SK-MEL-5 (cell line): Measurements from ENCODE around the gene IQCM. TPM values are rescaled to one million over a fixed set of nuclear protein-coding genes. Genes with fewer than 3 reads are reported as not detected.

Source experiments
- DNase-seq: peaks from one replicate; pipeline ENCODE4 v3.0.0-alpha.2; 2016; ENCODE audit warnings: low read depth, low spot score
- in situ Hi-C: cut with HindIII; loops from 2 replicates; pipeline ENCODE4 v1.10.0; 2016; ENCODE audit warnings: low sequenced_read_pairs, high pct_unique_total_duplicates, low pct_unique_long_range_greater_than_20kb
- total RNA-seq: library from RNA; depleted of rRNA; stranded (reverse); fragments of >200 nt; shearing (Covaris generic); gene quantifications from 2 replicates; pipeline ENCODE4 v1.2.3, GENCODE V29; 2014

Gene IQCM
- total RNA-seq, 1 experiment from 2014 or later = not detected

DNA sequence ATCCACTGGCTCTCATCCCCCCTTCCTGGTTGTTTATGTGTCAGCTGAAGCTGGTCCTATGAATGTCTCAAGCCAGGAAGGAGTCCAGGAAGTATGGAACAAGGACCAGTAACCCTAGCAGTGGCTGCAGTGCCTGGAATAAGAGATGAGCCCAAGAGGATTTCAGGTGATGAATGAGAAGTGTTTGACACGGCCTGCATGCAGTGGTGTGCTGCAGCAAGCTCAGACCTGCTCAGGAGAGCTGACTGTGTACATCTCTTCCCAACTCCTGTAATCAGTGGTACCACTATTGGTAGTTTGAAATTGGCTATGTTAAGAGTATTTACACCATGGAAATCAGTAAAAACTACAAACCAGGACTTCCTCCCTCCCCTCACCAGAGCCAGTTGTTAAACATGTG, 88.0 kb downstream of the IQCM start:
- in situ Hi-C loops = no loop called here

DNA sequence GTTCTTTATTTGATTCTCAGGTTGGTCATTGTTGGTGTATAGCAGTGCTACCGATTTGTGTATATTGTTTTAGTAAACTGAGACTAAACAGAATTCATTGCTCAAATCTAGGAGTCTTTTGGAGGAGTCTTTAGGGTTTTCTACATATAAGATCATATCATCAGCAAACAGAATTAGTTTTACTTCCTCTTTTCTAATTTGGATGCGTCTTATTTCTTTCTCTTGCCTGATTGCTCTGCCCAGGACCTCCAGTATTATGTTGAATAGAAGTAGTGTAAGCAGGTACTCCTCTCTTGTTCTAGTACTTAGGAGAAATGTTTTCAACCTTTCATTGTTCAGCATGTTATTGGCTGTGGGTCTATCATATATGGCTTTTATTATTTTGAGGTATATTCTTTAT, 92.6 kb downstream of the IQCM start:
- in situ Hi-C loops = no loop called here
- DNase-seq = no peak

More for the DNA sequence above, 88.0 kb downstream of the IQCM start:
- no peak for DNase-seq

DNA sequence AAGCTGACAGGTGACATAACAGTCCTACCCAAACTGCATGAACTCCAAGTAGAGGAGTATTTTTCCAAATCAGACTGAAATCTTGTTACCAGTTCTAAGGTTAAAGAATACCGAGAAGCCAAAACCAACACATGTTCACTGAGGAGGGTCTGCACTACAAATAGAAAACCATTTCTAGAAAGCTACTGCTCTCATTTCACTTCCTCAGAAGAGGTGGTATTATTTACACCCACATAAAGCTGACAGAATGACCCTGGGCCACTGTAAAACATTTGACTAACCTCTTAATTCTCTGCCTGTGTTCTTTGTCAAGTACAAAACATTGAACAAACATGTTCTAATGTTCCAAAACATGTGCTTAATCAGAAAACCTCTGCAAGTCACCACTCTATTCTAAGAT, 95.8 kb downstream of the IQCM start:
- DNase-seq = no peak
- in situ Hi-C loops = no loop called here

DNA sequence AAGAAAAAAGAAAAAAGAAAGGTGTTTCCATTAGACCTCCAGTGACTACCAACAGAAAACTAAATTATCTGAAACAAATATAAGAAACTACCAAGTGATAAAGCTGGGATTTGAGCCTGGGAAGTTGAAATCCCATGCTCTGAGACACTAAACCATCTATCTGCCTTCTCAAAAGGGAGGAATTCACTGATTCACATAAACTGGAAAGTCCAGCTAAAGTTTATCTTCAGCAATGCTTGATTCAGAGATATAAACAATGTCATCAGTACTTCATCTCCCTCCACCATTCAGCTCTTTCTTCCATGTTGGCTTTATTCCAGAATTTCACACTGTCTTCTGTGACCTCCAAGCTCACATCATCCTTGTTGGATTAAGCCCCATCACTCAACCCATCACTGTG, 96.3 kb downstream of the IQCM start:
- DNase-seq = no peak
- in situ Hi-C loops = no loop called here

DNA sequence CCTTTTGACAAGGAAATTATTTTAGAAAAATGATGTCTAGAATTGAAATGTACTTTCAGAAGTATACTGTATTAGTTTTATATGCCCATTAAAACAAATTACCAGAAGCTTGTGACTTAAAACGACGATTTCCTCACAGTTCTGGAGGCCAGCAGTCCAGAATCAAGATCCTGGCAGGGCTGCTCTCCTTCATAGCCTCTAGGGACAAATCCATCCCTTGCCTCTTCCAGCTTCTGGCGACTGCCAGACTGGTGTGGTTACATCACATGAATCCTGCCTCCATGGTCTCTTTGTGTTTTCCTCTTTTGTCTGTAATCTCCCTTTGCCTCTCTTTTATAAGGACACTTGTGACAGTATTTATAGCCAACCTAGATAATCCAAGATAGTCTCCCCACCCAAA, 97.1 kb downstream of the IQCM start:
- in situ Hi-C loops = no loop called here
- DNase-seq = peak; percentile 7

DNA sequence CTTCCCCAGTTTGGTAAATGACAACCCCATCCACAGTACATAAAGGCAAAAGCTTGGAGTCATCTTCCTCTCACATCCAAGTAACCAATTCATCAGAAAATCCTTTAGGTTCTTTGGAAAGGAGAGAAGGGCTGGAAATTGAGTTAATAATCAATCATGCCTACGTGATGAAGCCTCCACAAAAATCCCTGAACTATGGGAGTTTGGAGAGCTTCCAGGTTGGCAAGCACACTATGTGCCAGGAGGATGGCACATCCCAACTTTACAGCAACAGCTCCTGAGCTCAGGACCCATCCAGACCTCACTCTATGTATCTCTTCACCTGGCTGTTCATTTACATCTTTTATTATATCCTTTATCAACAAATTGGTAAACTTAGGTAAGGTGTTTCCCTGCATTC, 98.9 kb downstream of the IQCM start:
- in situ Hi-C loops = no loop called here
- DNase-seq = no peak

DNA sequence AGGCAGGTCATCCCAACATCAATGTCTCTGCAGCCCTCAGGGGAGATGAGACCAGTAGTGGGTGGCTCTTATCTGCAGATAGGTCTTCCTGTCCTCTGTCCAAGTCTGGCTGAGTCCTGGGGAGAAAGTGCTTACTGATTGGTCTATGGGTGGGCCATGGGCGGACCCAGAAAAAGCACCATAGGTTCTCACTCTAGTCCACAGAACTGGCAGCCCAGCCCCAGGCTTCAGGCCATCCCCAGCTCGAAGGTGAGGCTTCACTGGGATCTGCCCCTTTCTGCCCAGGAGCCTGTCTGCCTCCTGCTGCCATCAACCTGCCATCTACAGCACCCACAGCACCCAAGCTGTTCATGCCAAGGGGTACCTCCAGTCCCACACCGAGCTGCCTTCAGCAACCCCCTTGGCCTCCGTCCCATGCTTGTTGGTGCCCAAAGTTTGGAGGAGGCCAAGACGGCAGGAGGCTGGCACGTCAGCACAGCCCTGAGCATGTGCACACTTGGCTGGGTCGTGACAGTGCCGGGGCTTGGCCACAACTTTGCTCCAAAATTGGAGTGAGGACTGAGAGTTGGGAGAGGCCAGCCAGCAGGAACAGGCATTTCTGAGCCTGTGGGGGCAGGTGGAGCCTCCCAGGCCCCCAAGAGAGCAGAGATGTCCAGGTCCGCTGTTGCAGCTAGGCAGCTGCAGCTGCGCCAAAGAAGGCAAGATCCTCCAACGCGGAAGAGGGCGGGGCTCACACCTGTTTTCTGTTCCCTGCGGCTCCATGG, 99.6 kb downstream of the IQCM start:
- DNase-seq = no peak
- in situ Hi-C loops = no loop called here

DNA sequence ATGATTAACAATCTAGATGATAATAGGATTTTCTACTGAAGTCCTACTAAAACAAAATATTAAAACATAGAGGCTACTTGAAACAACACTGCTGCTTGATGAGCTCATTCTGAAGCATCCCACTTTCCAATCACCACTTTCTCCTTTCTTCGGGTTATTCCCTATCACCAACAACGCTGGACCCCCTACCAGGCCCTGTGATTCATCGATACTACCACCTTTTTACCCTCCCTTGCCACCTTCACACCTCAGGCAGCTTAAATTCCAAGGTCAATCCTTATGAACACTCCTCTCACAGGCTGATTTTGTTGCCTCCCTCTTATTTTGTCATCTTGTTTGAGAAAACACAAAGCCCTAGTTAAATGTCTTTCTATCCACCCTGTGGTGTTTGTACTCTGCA, 102.6 kb downstream of the IQCM start:
- in situ Hi-C loops = no loop called here
- DNase-seq = no peak

DNA sequence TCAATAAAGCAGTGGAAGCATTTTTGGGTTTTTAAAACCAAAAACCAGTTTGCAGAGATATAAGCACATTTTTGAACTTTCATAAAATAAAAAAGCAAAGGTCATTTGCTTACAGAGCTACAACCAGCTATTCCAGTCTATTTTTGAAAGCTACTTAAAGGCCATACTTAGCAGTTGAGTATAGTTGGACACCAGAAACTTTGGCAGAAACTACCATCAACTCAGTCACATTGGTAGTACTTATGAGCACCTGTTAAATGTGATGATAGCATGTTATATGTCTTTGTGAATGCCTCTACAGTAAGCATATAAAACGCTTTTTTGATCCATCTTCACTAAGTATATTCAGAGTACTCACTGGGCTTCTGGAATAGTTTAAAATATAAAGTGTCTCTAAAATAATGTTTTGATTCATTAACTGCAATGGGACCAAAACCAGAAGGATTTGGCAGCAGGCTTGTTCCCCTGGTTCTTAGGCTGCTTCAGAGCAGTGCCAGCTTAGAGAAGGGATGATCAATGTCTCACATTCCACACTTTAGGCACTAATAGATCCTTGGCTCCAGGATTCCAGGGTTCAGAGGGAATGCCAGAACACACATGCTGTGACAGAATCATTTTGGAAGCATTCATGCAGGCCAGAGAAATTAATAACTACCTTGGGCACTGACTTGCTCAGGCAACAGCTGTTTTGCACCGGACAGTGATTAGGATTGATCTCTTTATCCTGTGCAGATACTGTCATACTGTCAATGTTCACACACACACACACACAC, 103.9 kb downstream of the IQCM start:
- DNase-seq = no peak
- in situ Hi-C loops = no loop called here

DNA sequence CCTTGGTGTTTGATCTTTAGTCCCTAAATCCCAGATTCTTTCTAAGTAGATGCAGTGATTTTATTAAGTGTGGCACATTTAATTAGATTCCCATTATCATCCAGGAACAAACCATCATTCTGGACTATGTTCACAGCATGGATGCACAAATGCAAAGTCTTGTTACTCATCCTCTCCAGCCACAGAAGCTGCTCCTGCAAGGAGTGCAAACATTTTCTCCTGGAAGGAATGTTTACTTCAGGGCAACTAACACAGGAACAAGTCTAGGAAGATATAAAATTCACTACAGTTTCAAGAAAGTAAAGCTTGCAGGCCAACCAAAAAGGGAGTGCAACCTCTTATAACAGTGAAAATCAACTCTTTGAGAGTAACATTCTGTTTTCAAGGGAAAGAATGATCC, 106.0 kb downstream of the IQCM start:
- no peak for DNase-seq

DNA sequence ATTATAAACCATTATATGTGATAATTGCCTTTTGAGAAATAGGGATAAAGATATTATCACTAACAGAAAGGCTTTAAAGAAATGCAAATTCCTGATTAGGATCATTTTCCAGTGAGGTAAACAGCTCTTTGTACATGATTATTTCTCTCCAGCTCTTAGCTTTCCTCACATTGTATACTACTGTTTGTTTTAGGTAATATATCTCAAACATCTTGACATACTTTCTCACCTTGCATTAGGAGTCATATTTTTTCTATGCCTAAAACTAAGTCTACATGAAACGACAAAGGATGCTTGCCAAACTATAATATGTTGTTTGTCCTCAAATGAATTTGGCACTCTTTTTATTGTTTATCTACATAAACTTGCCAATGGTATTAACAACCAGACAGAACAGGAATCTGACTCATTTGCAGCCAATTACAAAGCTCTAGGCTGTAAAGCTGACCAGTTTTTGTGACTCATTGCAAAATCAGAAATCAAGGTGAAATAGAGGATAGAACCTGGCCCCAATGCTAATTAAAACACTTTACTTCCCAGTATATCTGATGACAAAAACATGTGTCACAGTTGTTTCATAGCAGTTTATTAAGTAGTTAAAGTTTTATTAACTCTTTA, 107.0 kb downstream of the IQCM start:
- no peak for DNase-seq
- in situ Hi-C loops = no loop called here

More for the DNA sequence above, 106.0 kb downstream of the IQCM start:
- in situ Hi-C loops = no loop called here

DNA sequence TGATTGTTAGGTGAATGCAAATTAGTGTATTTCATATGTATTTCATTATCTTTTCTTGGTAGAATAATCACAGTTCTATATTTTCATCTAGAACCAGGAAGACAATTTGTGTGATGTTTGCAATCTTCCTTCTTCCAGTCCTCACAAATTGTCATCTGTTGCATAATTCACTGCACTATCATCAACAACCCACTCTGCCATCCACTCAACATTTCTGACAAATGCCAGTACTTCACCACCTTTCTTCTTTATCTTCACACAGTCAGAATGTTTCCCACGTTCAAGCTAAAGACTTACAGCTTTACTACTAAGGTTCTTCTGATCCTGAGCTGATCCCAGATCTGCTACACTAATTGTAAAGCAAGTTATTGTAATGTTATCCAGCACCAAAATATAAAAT, 107.8 kb downstream of the IQCM start:
- DNase-seq = no peak
- in situ Hi-C loops = no loop called here

DNA sequence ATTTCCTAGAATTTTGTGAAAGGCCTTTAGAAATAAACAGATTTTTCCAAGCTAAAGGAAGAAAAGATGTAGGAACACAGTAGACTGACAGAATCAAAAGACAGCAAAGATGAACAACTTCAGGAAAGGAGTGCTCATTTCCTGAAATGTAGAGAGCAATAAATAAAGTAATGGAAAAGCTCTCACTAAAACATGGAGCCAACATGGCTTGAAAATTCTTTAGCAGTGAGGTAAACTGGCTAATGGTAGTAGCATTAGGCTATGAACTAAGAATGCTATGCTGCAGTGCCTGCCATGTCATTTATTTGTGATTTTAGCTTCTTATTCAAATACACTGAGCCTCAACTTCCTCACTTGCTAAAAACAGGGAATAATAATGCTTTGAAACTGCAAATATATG, 108.7 kb downstream of the IQCM start:
- in situ Hi-C loops = no loop called here

DNA sequence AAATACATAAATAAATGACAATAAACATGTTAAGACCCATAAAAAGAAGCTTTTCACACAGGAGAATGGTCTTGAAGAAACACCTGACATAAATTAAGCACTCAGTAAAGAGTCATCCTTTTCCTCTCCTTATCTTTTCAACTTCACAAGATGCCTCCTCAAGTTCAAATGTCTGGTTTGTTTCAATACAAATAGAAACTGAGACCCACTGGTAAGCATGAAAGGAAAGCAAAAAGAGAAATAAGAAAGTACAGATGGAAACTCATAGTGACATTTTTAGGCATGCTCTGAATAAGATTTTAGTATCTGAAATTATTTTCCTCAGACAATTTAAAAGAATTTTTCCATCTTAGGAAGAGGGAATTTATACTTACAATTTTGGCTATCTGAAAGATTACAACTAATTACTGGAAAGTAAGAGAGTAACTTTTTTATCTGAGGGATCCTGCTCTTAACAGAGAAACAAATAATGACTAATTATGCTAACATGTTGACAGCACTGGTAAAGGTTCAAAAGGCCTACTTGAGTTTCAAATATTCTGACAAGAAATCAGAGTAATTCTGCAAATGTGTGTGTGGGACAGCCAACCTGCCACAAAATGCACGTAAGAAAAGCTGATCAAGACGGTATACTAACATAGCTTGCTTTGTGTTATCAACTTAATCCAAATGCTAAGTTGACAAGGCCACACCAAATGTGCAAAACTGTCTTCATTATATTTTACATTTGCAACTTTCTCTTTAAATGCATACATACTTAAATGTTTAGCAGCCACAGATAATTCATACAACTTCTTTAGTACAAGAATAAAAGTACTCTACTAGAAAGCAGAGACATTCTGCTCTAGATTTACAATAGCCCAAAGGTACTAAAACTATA, 113.0 kb downstream of the IQCM start:
- no peak for DNase-seq
- in situ Hi-C loops = no loop called here

More for the DNA sequence above, 108.7 kb downstream of the IQCM start:
- no peak for DNase-seq

DNA sequence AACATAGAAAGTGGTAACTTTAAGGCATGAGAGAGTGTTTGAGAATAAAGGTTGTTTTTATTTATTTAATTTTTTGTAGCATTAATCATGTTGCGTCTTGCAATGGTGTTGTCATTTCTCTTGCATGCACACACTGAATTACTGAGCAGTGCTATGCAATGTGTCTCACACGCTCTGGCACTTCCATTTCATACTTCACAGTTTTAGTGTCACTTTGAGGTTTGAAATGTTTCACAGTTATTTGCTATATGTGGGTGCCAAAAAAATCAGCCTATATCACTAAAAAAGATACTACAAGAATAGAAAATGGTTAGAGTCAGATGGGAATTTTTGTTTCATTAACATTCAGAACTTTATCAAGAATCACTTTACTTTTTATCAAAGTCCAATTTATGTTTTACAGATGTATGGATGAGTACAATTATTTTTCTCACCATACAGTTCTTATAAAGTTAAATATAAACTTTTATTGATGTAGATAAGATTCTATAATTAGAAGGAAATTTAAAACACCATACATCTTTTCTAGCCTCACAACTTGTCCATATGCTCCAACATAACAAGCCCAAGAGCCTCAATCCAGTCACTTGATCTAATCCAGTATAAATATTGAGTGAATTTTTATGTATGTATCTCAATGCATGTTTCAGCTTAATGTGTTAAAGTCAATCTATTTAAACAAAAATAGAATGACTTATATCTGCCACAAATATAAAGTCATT, 114.0 kb downstream of the IQCM start:
- DNase-seq = no peak
- in situ Hi-C loops = no loop called here

DNA sequence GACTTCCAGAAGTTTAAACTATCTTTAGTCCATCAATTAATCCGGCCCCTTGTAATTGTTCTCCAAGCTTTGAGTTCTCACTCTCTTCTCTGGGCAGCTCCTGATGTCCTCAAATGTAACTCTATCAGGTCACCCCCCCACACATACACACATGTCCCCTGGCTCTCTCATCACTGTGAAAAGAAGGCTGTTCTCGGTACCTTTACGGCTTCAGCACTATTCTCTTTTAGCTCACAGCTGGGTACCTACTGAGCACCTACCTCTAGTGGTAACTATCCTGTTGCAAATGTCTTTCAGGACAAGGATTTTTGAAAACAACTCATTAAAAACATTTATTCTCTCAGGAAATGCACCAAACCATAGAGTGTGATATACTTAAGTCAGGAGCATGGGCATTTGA, 115.4 kb downstream of the IQCM start:
- DNase-seq = no peak
- in situ Hi-C loops = no loop called here

DNA sequence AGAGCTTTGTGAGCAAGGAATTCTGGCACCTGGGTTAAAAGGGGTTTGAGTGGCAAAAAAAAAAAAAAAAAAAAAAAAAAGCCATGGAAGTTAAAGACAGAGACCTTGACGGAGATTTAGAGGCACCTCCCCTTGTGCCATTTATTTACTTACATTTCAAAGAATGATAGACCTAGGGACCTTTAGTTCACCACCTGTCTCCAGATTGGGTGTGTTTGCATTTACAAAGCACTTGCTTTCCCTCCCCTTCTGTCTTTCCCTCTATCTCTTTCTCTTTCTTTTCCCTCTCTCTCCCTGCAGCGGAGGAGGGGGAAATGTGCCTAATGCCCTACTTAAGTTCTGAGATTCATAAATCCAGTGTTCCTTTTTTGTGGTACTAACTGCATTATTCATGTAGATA, 116.0 kb downstream of the IQCM start:
- DNase-seq = no peak
- in situ Hi-C loops = no loop called here
